ENCODE data around the gene SCGB1D1.

DNA sequence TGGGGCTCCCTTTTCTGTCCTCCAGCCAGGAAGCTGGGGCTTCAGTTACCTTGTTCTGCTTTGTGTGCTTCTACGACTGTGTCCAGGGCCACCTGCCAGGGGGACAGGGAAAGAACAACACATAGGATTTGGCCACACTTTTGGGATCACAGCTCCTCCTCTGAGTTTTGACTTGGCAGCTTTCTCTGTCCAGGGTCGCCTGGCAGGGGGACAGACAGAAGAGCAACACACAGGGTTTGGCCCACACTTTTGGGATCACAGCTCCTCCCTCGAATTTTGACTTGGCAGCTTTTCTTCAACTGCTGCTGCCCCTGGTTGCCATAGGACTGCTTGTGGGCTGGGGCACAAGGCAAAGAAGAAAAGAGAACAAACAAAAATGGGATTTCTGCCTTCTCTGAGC lies 47.1 kb upstream of the SCGB1D1 start:
- TF ChIP-seq, protein P1, sequence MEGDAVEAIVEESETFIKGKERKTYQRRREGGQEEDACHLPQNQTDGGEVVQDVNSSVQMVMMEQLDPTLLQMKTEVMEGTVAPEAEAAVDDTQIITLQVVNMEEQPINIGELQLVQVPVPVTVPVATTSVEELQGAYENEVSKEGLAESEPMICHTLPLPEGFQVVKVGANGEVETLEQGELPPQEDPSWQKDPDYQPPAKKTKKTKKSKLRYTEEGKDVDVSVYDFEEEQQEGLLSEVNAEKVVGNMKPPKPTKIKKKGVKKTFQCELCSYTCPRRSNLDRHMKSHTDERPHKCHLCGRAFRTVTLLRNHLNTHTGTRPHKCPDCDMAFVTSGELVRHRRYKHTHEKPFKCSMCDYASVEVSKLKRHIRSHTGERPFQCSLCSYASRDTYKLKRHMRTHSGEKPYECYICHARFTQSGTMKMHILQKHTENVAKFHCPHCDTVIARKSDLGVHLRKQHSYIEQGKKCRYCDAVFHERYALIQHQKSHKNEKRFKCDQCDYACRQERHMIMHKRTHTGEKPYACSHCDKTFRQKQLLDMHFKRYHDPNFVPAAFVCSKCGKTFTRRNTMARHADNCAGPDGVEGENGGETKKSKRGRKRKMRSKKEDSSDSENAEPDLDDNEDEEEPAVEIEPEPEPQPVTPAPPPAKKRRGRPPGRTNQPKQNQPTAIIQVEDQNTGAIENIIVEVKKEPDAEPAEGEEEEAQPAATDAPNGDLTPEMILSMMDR (IDR thresholded peaks at IDR 0.05; ENCODE audit: low read length): no peak
- TF ChIP-seq EZH2 (IDR thresholded peaks at IDR 0.05; ENCODE audit: borderline replicate concordance, low read length): no peak

Data from OCI-LY1 (cell line).